ENCODE measurements around the gene MOCS3.

Gene MOCS3

DNA sequence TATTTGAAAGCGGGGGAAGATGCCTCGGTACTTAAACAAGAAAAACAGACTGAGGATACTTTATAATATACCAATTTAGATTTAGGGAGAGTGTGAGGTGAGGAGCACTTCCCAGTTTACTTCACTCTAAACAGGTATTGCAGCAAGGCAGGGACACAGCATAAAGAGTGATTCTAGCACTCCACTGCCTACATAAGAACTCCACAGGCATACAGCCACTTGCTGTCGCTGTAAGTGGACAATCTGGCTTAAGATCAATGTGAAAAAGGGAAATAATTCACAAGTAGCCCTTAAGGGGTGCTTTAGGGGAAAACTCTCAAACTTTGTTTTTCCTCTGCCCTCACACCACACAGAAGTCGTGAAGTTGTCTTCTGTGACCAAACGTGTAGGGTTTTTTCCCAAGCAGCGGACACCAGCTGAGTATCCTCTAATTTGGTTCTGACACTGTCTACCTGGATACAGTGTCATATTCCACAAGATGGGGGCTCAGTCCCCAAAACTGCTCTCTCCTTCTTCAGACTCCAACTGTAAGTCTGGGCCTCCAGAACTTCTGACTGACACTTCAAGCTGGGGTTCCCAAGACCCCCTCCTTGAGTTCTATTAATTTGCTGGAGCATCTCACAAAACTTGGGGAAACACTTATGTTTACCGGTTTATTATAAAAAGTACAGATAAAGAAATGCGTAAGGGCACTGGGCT, 36.7 kb upstream of the MOCS3 start:
- no peak overlapping the region for H3K4me3 ChIP-seq (ENCODE audit: low read length)
- H3K36me3 ChIP-seq (ENCODE audit: control insufficient read depth, low read depth, low read length) = peaks cover 47% of the 10 kb centered on the region
- H3K9me3 ChIP-seq (ENCODE audit: control insufficient read depth, low read depth, low read length) = no peaks in the 10 kb centered on the region
- no peak overlapping the region for H3K9ac ChIP-seq (ENCODE audit: low read length)
- peaks cover 4% of the 10 kb centered on the region for H3K4me1 ChIP-seq (ENCODE audit: control insufficient read depth, low read depth, low read length)
- H3K27me3 ChIP-seq (ENCODE audit: control insufficient read depth, insufficient read depth, low read length) = no peaks in the 10 kb centered on the region
- H3K27ac ChIP-seq (ENCODE audit: low read length) = no peak overlapping the region

DNA sequence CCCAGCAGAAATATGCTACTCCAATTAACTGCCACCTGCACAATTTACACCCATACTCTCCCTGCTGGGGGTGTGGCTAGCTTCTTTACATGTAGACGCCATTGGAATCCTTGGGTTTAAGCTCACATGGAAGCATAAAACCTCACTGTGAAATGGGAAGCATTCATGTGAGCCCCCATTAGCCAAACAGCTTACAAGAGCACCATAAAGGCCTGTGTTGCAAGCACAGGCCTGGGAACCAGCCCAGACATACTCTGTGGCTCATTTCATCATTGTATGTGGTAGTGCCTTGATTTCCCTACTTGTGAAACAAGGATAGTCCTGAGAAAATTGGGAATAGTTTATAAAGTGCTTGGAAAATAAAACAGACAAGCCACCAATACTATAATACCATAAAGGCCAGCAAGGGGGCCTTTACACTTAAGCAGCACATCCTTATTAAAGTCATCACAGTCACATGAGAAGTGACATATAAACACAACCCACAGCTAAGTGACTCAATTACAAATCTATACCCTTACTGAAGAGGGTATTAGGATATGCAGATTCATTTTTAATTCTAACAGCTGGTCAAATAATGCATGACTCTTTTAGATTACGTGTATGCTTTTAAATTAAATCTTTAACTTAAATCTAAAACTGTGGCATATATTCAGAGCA, 34.2 kb upstream of the MOCS3 start:
- no peaks in the 10 kb centered on the region for H3K9me3 ChIP-seq (ENCODE audit: control insufficient read depth, low read depth, low read length)
- H3K27me3 ChIP-seq (ENCODE audit: control insufficient read depth, insufficient read depth, low read length) = no peaks in the 10 kb centered on the region
- H3K27ac ChIP-seq (ENCODE audit: low read length) = no peak overlapping the region
- H3K4me3 ChIP-seq (ENCODE audit: low read length) = no peak overlapping the region
- H3K36me3 ChIP-seq (ENCODE audit: control insufficient read depth, low read depth, low read length) = peaks cover 69% of the 10 kb centered on the region
- peaks cover 15% of the 10 kb centered on the region for H3K4me1 ChIP-seq (ENCODE audit: control insufficient read depth, low read depth, low read length)
- no peak overlapping the region for H3K9ac ChIP-seq (ENCODE audit: low read length)

DNA sequence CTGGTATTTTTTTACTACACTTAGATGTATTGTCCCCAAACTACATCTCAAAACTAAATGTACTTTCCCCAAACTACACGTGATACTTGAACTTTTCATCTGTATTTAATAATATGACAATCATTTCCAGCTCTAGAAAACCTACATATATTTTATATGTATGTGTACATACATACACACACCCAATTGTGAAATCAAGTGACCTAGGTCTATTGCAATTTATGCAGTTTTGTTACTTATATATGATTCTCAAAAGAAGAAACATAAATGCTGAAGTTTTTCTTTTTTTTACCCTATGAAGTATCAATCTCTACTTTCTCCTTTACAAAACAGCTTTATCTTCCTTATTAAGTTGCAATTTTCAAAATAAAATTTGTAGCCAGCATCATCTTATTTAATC, 32.1 kb upstream of the MOCS3 start:
- Histone ChIP-seq H3K9me3 (ENCODE audit: control insufficient read depth, low read depth, low read length) (no peaks in the 10 kb centered on the region), H3K4me1 (ENCODE audit: control insufficient read depth, low read depth, low read length) (peaks cover 15% of the 10 kb centered on the region), H3K9ac (ENCODE audit: low read length) (no peak overlapping the region), H3K4me3 (ENCODE audit: low read length) (no peak overlapping the region), H3K27ac (ENCODE audit: low read length) (no peak overlapping the region), H3K27me3 (ENCODE audit: control insufficient read depth, insufficient read depth, low read length) (no peaks in the 10 kb centered on the region), H3K36me3 (ENCODE audit: control insufficient read depth, low read depth, low read length) (peaks cover 58% of the 10 kb centered on the region)

DNA sequence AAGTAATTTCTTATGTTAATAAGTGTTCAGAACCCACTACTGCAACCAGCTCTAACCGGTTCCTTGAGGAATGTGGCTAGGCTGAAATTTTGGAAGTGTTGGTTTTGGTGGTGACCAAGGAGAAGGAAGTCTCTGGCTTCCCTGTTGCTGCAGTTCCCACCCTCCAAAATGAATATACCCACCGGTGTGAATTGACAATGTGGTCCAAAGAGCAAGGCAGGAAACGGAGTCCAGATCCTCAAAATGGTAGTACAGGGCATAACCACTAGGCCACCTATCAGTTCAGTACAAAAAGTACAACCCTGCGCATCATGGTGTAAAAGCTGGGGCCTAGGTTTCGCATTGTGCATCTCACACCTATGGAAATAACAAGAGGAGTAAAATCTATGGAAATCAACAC, 30.1 kb upstream of the MOCS3 start:
- H3K9ac ChIP-seq (ENCODE audit: low read length) = no peak overlapping the region
- H3K4me3 ChIP-seq (ENCODE audit: low read length) = peak overlapping the region; percentile 83

DNA sequence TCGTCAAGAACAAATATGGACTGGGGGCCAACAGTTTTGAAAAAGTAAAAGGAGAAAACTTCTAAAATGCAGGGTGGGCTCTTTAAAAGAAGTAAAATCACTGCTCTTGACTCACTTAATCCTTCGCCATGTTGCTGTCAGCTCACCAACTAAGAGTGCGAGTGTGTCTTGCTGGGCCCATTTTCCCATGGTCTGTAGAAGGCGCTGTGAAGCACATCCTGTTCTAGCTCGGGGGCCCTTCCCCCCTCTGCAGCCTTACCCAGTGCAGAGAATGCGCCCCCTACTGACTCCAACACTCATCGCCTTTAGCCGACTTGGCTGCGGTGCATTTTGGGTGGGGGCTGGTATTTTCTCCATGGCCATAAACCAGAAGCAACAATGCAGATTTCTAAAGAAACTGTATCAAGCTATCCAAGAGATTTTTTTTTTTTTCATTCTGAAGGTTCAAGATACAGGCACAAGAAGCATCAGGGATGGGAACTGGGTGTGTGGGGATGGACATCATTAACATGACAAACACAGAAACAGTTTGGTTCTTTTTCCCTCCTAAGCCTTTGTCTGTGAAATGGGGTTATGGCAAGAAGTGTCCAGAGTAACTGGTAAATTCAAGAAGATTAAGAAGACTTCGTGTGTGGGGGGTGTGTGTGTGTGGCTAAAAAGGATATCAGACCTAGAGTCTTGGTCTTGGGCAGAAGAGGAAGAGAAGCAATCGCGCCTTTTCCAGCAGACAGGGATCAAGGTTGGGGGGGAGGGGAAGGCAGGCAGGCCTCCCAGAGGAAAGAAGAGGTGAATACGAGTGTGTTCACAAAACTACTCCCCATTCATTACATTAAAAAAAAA, 29.1 kb upstream of the MOCS3 start:
- Histone ChIP-seq H3K27me3 (ENCODE audit: control insufficient read depth, insufficient read depth, low read length) (no peaks in the 10 kb centered on the region), H3K9me3 (ENCODE audit: control insufficient read depth, low read depth, low read length) (no peaks in the 10 kb centered on the region), H3K9ac (ENCODE audit: low read length) (peak overlapping the region; percentile 93), H3K27ac (ENCODE audit: low read length) (peak overlapping the region; percentile 85), H3K4me1 (ENCODE audit: control insufficient read depth, low read depth, low read length) (peaks cover 24% of the 10 kb centered on the region), H3K36me3 (ENCODE audit: control insufficient read depth, low read depth, low read length) (peaks cover 56% of the 10 kb centered on the region), H3K4me3 (ENCODE audit: low read length) (peak overlapping the region; percentile 83)

More for the DNA sequence above, 30.1 kb upstream of the MOCS3 start:
- Histone ChIP-seq H3K9me3 (ENCODE audit: control insufficient read depth, low read depth, low read length) (no peaks in the 10 kb centered on the region), H3K27ac (ENCODE audit: low read length) (no peak overlapping the region), H3K27me3 (ENCODE audit: control insufficient read depth, insufficient read depth, low read length) (no peaks in the 10 kb centered on the region), H3K4me1 (ENCODE audit: control insufficient read depth, low read depth, low read length) (peaks cover 24% of the 10 kb centered on the region), H3K36me3 (ENCODE audit: control insufficient read depth, low read depth, low read length) (peaks cover 55% of the 10 kb centered on the region)

DNA sequence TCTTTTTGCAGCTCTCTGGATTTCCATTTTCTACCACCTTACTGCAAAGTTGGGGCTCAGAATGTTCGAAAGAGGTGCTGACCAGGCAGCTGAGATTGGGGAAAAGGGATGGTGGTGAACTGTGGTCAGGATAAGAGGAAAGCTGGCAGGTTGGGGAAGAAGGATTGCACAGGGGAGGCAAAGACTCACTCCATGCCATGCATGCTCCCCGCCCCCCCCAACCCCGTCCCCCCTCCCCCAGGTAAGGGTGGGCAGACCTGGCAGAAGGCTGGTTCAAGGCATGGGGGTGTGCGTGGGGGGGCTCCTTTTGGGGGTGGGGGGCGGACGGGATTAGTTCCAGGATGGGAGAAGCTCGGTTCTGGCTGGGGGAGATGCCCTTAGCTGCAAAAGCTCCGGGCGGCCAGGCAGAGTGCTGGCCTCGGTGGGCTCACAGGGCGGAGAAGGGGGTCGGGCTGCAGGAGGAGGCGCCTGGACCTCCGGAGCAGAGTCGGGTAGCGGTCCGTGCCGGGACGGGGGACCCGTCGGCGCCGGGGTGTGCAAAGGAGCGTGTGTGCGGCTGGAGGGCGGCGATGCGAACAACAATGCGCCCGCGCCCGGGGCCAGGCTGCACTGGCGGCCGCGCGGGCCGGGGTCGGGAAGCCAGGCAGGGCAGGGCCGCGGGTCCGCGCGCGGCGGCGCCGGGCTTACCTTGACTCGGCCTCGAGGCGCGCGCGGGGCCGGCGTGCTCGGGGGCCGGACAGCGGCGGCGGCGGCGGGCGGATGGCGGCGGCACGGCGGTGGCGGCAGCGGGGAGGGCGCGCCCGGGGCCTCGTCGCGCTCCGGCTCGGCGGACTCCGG, 28.3 kb upstream of the MOCS3 start:
- Histone ChIP-seq H3K36me3 (ENCODE audit: control insufficient read depth, low read depth, low read length) (peaks cover 56% of the 10 kb centered on the region), H3K27me3 (ENCODE audit: control insufficient read depth, insufficient read depth, low read length) (no peaks in the 10 kb centered on the region), H3K9ac (ENCODE audit: low read length) (peak overlapping the region; percentile 93), H3K4me3 (ENCODE audit: low read length) (peak overlapping the region; percentile 83), H3K27ac (ENCODE audit: low read length) (peak overlapping the region; percentile 85), H3K4me1 (ENCODE audit: control insufficient read depth, low read depth, low read length) (peaks cover 24% of the 10 kb centered on the region), H3K9me3 (ENCODE audit: control insufficient read depth, low read depth, low read length) (no peaks in the 10 kb centered on the region)

DNA sequence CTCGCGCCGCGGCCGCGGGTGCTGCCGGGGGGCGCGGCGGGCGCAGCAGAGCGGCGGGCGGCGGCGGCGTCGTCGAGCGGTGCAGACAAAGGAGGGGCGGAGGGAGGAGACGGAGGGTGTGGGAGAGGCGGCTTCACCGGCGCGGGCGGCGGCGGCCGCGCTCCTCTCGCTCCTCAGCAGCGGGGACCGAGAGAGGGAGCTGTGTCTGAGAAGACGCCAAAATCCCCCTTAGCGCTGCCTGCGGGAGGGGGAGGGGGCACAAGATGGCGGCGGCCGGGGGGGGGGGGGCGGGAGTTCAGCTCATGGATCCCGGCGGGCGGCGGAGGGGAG, 27.7 kb upstream of the MOCS3 start:
- Histone ChIP-seq H3K27me3 (ENCODE audit: control insufficient read depth, insufficient read depth, low read length) (no peaks in the 10 kb centered on the region), H3K36me3 (ENCODE audit: control insufficient read depth, low read depth, low read length) (peaks cover 57% of the 10 kb centered on the region), H3K27ac (ENCODE audit: low read length) (no peak overlapping the region), H3K9me3 (ENCODE audit: control insufficient read depth, low read depth, low read length) (no peaks in the 10 kb centered on the region), H3K9ac (ENCODE audit: low read length) (peak overlapping the region; percentile 86), H3K4me1 (ENCODE audit: control insufficient read depth, low read depth, low read length) (peaks cover 24% of the 10 kb centered on the region), H3K4me3 (ENCODE audit: low read length) (no peak overlapping the region)

DNA sequence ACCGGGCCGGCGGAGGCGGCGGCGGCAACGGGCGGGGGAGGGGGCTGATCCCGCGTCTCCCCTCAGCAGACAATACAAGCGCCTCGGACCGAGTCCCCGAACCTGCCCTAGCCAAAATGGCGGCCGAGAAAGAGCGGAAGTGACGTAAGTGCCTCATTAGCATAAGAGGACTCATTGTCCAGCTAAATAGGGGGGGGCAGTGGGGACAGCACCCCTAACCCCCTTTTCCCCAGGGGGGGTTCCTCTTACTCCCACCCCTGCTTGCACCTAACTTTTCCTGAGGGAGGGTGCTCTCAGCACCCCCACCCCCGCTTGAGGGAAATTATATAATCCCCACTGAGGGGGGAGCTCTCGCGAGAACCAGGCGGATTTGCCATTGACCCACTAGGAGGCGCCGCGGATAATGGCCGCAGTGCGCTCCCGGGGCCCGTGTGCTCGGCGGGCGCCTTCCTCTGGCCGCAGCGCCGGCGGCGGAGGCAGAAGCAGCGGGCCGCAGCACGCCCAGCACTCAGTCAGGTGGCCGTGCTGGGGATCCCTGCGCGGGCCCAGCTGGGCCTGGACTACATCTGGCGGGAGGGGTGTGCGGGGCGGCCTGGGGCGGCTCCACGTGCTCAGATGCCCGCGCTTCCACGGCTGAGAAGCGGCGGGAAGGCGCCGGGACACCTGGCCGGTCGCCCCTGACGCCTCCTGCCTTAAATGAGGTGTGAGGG, 27.2 kb upstream of the MOCS3 start, which contains the start of gene ADNP:
TSS of gene ADNP (minus strand) at position 132 of the 710 bp plus-strand sequence. CDS start 27,441 bp downstream, outside the sequence.
- peak within 1 kb of the TSS; percentile 83 for H3K4me3 ChIP-seq (ENCODE audit: low read length)
- peaks cover 23% of the 10 kb centered on the region for H3K4me1 ChIP-seq (ENCODE audit: control insufficient read depth, low read depth, low read length)
- H3K36me3 ChIP-seq (ENCODE audit: control insufficient read depth, low read depth, low read length) = peaks cover 60% of the 10 kb centered on the region
- H3K9ac ChIP-seq (ENCODE audit: low read length) = peak within 1 kb of the TSS; percentile 93
- H3K27ac ChIP-seq (ENCODE audit: low read length) = peak within 1 kb of the TSS; percentile 97
- no peaks in the 10 kb centered on the region for H3K9me3 ChIP-seq (ENCODE audit: control insufficient read depth, low read depth, low read length)
- H3K27me3 ChIP-seq (ENCODE audit: control insufficient read depth, insufficient read depth, low read length) = no peaks in the 10 kb centered on the region

DNA sequence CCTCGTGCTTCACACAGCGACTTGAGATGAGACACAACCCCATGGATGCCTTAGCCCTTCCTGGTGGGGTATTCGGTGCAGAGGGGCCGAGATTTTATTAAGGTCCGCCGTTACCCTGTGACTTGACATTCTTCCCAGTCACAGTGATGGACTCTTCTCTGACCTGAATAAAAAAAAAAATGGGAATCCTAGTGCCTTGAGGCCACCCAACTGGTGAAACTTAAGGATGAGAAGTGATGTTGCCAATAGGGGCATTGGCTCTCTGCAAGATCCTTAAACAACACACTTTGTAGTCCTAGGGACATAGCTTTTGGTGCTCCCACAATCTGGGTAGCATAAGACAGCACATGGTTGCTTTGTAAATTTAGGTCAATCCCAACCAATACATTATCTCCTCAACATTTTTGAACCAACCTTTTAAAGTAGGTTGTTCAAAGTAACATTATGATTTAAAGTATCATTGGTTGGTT, 26.6 kb upstream of the MOCS3 start:
- Histone ChIP-seq H3K27me3 (ENCODE audit: control insufficient read depth, insufficient read depth, low read length) (no peaks in the 10 kb centered on the region), H3K4me1 (ENCODE audit: control insufficient read depth, low read depth, low read length) (peaks cover 20% of the 10 kb centered on the region), H3K9ac (ENCODE audit: low read length) (peak overlapping the region; percentile 86), H3K36me3 (ENCODE audit: control insufficient read depth, low read depth, low read length) (peaks cover 61% of the 10 kb centered on the region), H3K9me3 (ENCODE audit: control insufficient read depth, low read depth, low read length) (no peaks in the 10 kb centered on the region), H3K4me3 (ENCODE audit: low read length) (peak overlapping the region; percentile 37), H3K27ac (ENCODE audit: low read length) (peak overlapping the region; percentile 89)

DNA sequence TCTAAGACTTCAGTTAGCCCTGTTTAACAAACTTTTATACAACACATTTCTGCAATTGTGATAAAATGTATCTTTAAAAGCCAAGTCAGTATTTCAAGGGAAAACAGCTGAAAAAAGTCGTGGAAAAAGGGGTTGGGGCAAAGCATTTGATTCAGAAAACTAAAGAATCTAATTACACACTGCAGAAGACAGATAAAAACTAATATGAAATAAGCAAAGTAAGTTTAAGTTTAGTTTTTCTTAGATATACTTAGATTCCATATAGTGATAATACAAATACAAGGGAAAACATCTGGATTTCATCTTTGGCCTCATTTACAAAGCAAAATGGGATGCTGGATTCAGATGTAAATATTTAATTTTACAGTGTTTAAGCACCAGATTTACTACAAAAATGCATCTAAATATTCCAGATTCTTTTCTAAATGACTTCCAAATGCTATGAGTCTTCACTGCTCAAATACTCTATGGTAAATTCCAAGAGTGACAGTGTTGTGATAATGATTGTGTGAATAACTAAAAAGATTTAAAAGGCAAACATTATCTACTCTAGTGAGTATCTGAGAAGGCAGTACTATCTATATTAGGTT, 25.8 kb upstream of the MOCS3 start:
- H3K9ac ChIP-seq (ENCODE audit: low read length) = peak overlapping the region; percentile 86
- H3K4me3 ChIP-seq (ENCODE audit: low read length) = no peak overlapping the region
- peaks cover 57% of the 10 kb centered on the region for H3K36me3 ChIP-seq (ENCODE audit: control insufficient read depth, low read depth, low read length)
- no peaks in the 10 kb centered on the region for H3K27me3 ChIP-seq (ENCODE audit: control insufficient read depth, insufficient read depth, low read length)
- peak overlapping the region; percentile 89 for H3K27ac ChIP-seq (ENCODE audit: low read length)
- H3K4me1 ChIP-seq (ENCODE audit: control insufficient read depth, low read depth, low read length) = peaks cover 20% of the 10 kb centered on the region
- no peaks in the 10 kb centered on the region for H3K9me3 ChIP-seq (ENCODE audit: control insufficient read depth, low read depth, low read length)
